A549 (cell line): ENCODE data around the gene PRKN.

Source experiments
- CBX2 ChIP-seq: fragments of 200-600 bp; sonication (generic); IDR thresholded peaks from 2 replicates; pipeline ENCODE4 v1.6.1; 2016; ENCODE audit warnings: low read depth, mild to moderate bottlenecking, borderline replicate concordance
- CTCF ChIP-seq: fragments of >200 bp; sonication (Bioruptor Twin); formaldehyde crosslinking; IDR thresholded peaks from 3 replicates; pipeline ENCODE4 v1.5.1; 2016
- HMGXB4 ChIP-seq: fragments of 250-450 bp; sonication (Bioruptor Pico); IDR thresholded peaks from 2 replicates; pipeline ENCODE4 v1.5.0; 2021; ENCODE audit warnings: mild to moderate bottlenecking, moderate library complexity, borderline replicate concordance
- HOXA7 ChIP-seq: fragments of 250-450 bp; sonication (Bioruptor Pico); IDR thresholded peaks from 2 replicates; pipeline ENCODE4 v1.5.0; 2020; ENCODE audit warnings: mild to moderate bottlenecking, moderate library complexity
- MAFK ChIP-seq: fragments of 450-650 bp; IDR thresholded peaks from 2 replicates; pipeline ENCODE4 v1.6.1; 2014; ENCODE audit not compliant: partially characterized antibody
- POLR2A ChIP-seq: IDR thresholded peaks from 2 replicates; pipeline ENCODE4 v1.6.1; 2012; ENCODE audit warnings: mild to moderate bottlenecking, low read length
- POLR2AphosphoS2 ChIP-seq: conservative IDR thresholded peaks from 2 replicates; pipeline ENCODE4 v1.6.1; 2012; ENCODE audit warnings: low read length, improper control_type of control experiment, inconsistent platforms
- RCOR1 ChIP-seq: fragments of 150-350 bp; IDR thresholded peaks from 2 replicates; pipeline ENCODE4 v1.6.1; 2014; ENCODE audit warnings: antibody characterized with exemption, low read length, low read depth

GRCh38 chr6:162118706-162119105 lies 608.9 kb downstream of the PRKN start:
- TF ChIP-seq CTCF (no peak), POLR2A (no peak), HMGXB4 (CRISPR knock-in tag) (no peak), MAFK (no peak), CBX2 (no peak), POLR2AphosphoS2 (no peak), HOXA7 (CRISPR knock-in tag) (no peak), RCOR1 (no peak)
